ELF-1 (cell line): ENCODE results near the gene ITSN2.
A peak's percentile ranks its signal among the peaks of the same experiment; 100 is the strongest.
"Not testable (repeated sequence)": the region's sequence is repeated elsewhere in the genome, so short reads cannot be mapped to it uniquely, and the experiment has no call there.

Experiments used
- DNase-seq: peaks from one replicate; pipeline ENCODE4 v3.0.0-alpha.2; 2016; ENCODE audit warnings: low read depth, low spot score

Gene ITSN2

GRCh38 chr2:24360050-24360962 lies at the start of gene ITSN2:
TSS of gene ITSN2 (minus strand) at chr2:24360536. CDS start at chr2:24328082, 32,454 bp downstream.
- DNase-seq = peak; percentile 82

- no peak for DNase-seq
Observed at GRCh38 chr2:24409171-24409570, 48.8 kb upstream of the ITSN2 start.

- not testable (repeated sequence) for DNase-seq
Observed at GRCh38 chr2:24408704-24409103, 48.4 kb upstream of the ITSN2 start.

GRCh38 chr2:24404491-24404921 lies 44.2 kb upstream of the ITSN2 start:
- no peak for DNase-seq

- no peak for DNase-seq
Observed at GRCh38 chr2:24403832-24404212, 43.5 kb upstream of the ITSN2 start.

GRCh38 chr2:24403168-24403831 lies 43.0 kb upstream of the ITSN2 start:
- DNase-seq = no peak

- no peak for DNase-seq
Observed at GRCh38 chr2:24402242-24403097, 42.1 kb upstream of the ITSN2 start.

GRCh38 chr2:24400207-24400907 lies 40.0 kb upstream of the ITSN2 start:
- no peak for DNase-seq

GRCh38 chr2:24399434-24400206 lies 39.3 kb upstream of the ITSN2 start:
- DNase-seq = no peak

- DNase-seq = no peak
Observed at GRCh38 chr2:24394998-24395397, 34.7 kb upstream of the ITSN2 start.

GRCh38 chr2:24392542-24393059 lies 32.3 kb upstream of the ITSN2 start:
- DNase-seq = no peak

GRCh38 chr2:24385366-24385765 lies 25.0 kb upstream of the ITSN2 start:
- DNase-seq = no peak

- peak; percentile 74 for DNase-seq
Observed at GRCh38 chr2:24382363-24383073, 22.2 kb upstream of the ITSN2 start.

GRCh38 chr2:24380820-24381219 lies 20.5 kb upstream of the ITSN2 start:
- no peak for DNase-seq

GRCh38 chr2:24375349-24376087 lies 15.2 kb upstream of the ITSN2 start:
- DNase-seq = no peak

- no peak for DNase-seq
Observed at GRCh38 chr2:24374301-24374700, 14.0 kb upstream of the ITSN2 start.

- DNase-seq = no peak
Observed at GRCh38 chr2:24372033-24372432, 11.7 kb upstream of the ITSN2 start.

- DNase-seq = no peak
Observed at GRCh38 chr2:24365826-24366225, 5.5 kb upstream of the ITSN2 start.

GRCh38 chr2:24365051-24365450 lies 4.7 kb upstream of the ITSN2 start:
- DNase-seq = no peak
